Measurements from ENCODE around the gene OR6B1.

OR6B1 gene

DNA sequence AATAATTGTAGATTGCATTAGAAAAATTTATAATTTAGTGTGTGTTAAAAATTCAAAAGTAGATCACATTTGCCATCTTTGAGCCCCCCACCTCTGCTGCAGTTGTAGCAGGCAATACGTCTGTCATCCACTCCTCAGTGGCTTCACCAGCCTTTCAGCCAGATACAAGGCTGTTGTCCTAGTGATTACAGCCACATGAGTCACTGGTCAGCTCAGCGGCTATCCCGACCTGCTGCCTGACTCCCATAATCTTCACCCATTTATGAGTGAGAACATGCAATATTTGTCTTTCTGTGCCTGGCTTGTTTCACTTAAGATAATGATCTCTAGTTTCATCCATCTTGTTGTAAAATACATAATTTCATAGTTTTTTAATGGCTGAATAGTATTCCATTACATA lies 57.8 kb downstream of the OR6B1 start:
- TF ChIP-seq HDGF (IDR thresholded peaks at IDR 0.05; ENCODE audit: borderline replicate concordance) = no peak
- no peak for TF ChIP-seq ZNF384 (IDR thresholded peaks at IDR 0.05)
- TF ChIP-seq SUZ12 (IDR thresholded peaks at IDR 0.05) = no peak
- TF ChIP-seq CTBP1 (IDR thresholded peaks at IDR 0.05; ENCODE audit: borderline replicate concordance) = no peak
- TF ChIP-seq NFRKB (IDR thresholded peaks at IDR 0.05) = no peak
- no peak for TF ChIP-seq ELF4 (IDR thresholded peaks at IDR 0.05)
- TF ChIP-seq FOXK2 (IDR thresholded peaks at IDR 0.05) = no peak
- no peak for TF ChIP-seq L3MBTL2 (conservative IDR thresholded peaks at IDR 0.05)
- TF ChIP-seq TARDBP (IDR thresholded peaks at IDR 0.05) = no peak
- no peak for TF ChIP-seq LEF1 (IDR thresholded peaks at IDR 0.05; ENCODE audit: borderline replicate concordance)
- no peak for TF ChIP-seq FOXM1 (IDR thresholded peaks at IDR 0.05; ENCODE audit: borderline replicate concordance)
- ChIA-PET CTCF (no interaction called here), POLR2A (no interaction called here)
- no peak for DNase-seq (ENCODE audit: extremely low spot score)
